ENCODE measurements around the gene NFASC. TPM values are rescaled to one million over a fixed set of nuclear protein-coding genes. Genes with fewer than 3 reads are reported as not detected.

NFASC gene
- total RNA-seq, 1 experiment from 2014 or later: 16.9 TPM

- no peak for ATAC-seq
- CTCF ChIA-PET: no interaction called here
Observed at GRCh38 chr1:204830747-204831146, 39.9 kb upstream of the NFASC start.

GRCh38 chr1:204831186-204831585 lies 39.5 kb upstream of the NFASC start:
- peaks cover 3% of the 10 kb centered on the region for H3K4me1 ChIP-seq (ENCODE audit: control insufficient read depth, insufficient read depth, low read length)
- H3K36me3 ChIP-seq (ENCODE audit: control insufficient read depth, insufficient read depth, low read length): no peaks in the 10 kb centered on the region
- ChIA-PET CTCF (no interaction called here), POLR2A (no interaction called here)
- intact Hi-C loops (cut with micrococcal nuclease; ENCODE audit: unreplicated experiment): no loop called here
- H3K27ac ChIP-seq (ENCODE audit: low read length): no peak overlapping the region
- H3K9me3 ChIP-seq (ENCODE audit: control insufficient read depth, insufficient read depth, low read depth, low read length): no peaks in the 10 kb centered on the region
- BruUV-seq (replicated peaks): no TSS peak
- no peak for DNase-seq (ENCODE audit: low read depth, low spot score)
- no peak for TF ChIP-seq SIN3A (IDR thresholded peaks at IDR 0.05; ENCODE audit: borderline replicate concordance, insufficient read depth, low read depth, low read length)
- TF ChIP-seq POLR2AphosphoS5 (IDR thresholded peaks at IDR 0.05; ENCODE audit: low read depth, low read length): no peak
- no peak for TF ChIP-seq REST (IDR thresholded peaks at IDR 0.05; ENCODE audit: insufficient read depth in 1 of 2, low read depth in 2 of 2, low read length in 1 of 2)
- TF ChIP-seq CTCF (IDR thresholded peaks at IDR 0.05): no peak
- no peak for TF ChIP-seq TCF7L2 (IDR thresholded peaks at IDR 0.05; ENCODE audit: low read depth, low read length)
- no peak overlapping the region for H3K4me3 ChIP-seq (ENCODE audit: low read depth in 2 of 2, low read length in 2 of 2)
- no peak for ATAC-seq
- in situ Hi-C loops (cut with HindIII; ENCODE audit: low pct_unique_long_range_greater_than_20kb, low sequenced_read_pairs): no loop called here
- H3K27me3 ChIP-seq (ENCODE audit: control insufficient read depth, insufficient read depth, low read length): peaks cover 8% of the 10 kb centered on the region

More at GRCh38 chr1:204830747-204831146, 39.9 kb upstream of the NFASC start:
- Histone ChIP-seq H3K27ac (ENCODE audit: low read length) (no peak overlapping the region), H3K4me1 (ENCODE audit: control insufficient read depth, insufficient read depth, low read length) (peaks cover 3% of the 10 kb centered on the region), H3K36me3 (ENCODE audit: control insufficient read depth, insufficient read depth, low read length) (no peaks in the 10 kb centered on the region), H3K27me3 (ENCODE audit: control insufficient read depth, insufficient read depth, low read length) (peaks cover 8% of the 10 kb centered on the region), H3K9me3 (ENCODE audit: control insufficient read depth, insufficient read depth, low read depth, low read length) (no peaks in the 10 kb centered on the region), H3K4me3 (ENCODE audit: low read depth in 2 of 2, low read length in 2 of 2) (no peak overlapping the region)
- intact Hi-C loops (cut with micrococcal nuclease; ENCODE audit: unreplicated experiment): no loop called here
- TF ChIP-seq CTCF (IDR thresholded peaks at IDR 0.05) (no peak), REST (IDR thresholded peaks at IDR 0.05; ENCODE audit: insufficient read depth in 1 of 2, low read depth in 2 of 2, low read length in 1 of 2) (no peak), SIN3A (IDR thresholded peaks at IDR 0.05; ENCODE audit: borderline replicate concordance, insufficient read depth, low read depth, low read length) (no peak), TCF7L2 (IDR thresholded peaks at IDR 0.05; ENCODE audit: low read depth, low read length) (no peak), POLR2AphosphoS5 (IDR thresholded peaks at IDR 0.05; ENCODE audit: low read depth, low read length) (no peak)
- POLR2A ChIA-PET: no interaction called here
- no peak for DNase-seq (ENCODE audit: low read depth, low spot score)
- BruUV-seq (replicated peaks): no TSS peak
- in situ Hi-C loops (cut with HindIII; ENCODE audit: low pct_unique_long_range_greater_than_20kb, low sequenced_read_pairs): no loop called here
